Left kidney (tissue), 2 donors: Measurements from ENCODE around the gene STXBP5. TPM values are rescaled to one million over a fixed set of nuclear protein-coding genes. Genes with fewer than 3 reads are reported as not detected.

Experiments
- DNase-seq: peaks from one replicate; pipeline ENCODE4 v3.0.0-alpha.2; 2013
- polyA plus RNA-seq: library from polyadenylated mRNA; unstranded; fragments of 120-200 nt; gene quantifications from one replicate; pipeline ENCODE4 v1.2.1, GENCODE V29; 2013; ENCODE audit not compliant: insufficient read length

Gene STXBP5
- polyA plus RNA-seq, 1 donor, result 17.8 TPM

- DNase-seq, result no peak
These were observed 5.7 kb downstream of the STXBP5 start for GRCh38 chr6:147209762-147210449.

- DNase-seq, result no peak
These were observed 7.1 kb downstream of the STXBP5 start for GRCh38 chr6:147211349-147211748.

GRCh38 chr6:147211831-147212230, 7.6 kb downstream of the STXBP5 start:
- no peak for DNase-seq

- DNase-seq, result no peak
These were observed 8.4 kb downstream of the STXBP5 start for GRCh38 chr6:147212622-147213021.

GRCh38 chr6:147213772-147214171, 9.6 kb downstream of the STXBP5 start:
- DNase-seq, result no peak

GRCh38 chr6:147214248-147215227, 10.3 kb downstream of the STXBP5 start:
- no peak for DNase-seq

GRCh38 chr6:147216915-147217314, 12.7 kb downstream of the STXBP5 start:
- DNase-seq, result no peak

GRCh38 chr6:147217840-147218404, 13.7 kb downstream of the STXBP5 start:
- no peak for DNase-seq

- no peak for DNase-seq
These were observed 14.6 kb downstream of the STXBP5 start for GRCh38 chr6:147218797-147219196.

- DNase-seq, result no peak
These were observed 15.2 kb downstream of the STXBP5 start for GRCh38 chr6:147219463-147219862.

- no peak for DNase-seq
These were observed 16.1 kb downstream of the STXBP5 start for GRCh38 chr6:147220345-147220744.

- DNase-seq, result no peak
These were observed 17.5 kb downstream of the STXBP5 start for GRCh38 chr6:147221739-147222138.

GRCh38 chr6:147222160-147222838, 18.1 kb downstream of the STXBP5 start:
- no peak for DNase-seq

GRCh38 chr6:147223736-147224135, 19.5 kb downstream of the STXBP5 start:
- no peak for DNase-seq

- no peak for DNase-seq
These were observed 22.0 kb downstream of the STXBP5 start for GRCh38 chr6:147226163-147226724.

GRCh38 chr6:147226877-147227276, 22.7 kb downstream of the STXBP5 start:
- DNase-seq, result no peak

GRCh38 chr6:147227770-147228320, 23.6 kb downstream of the STXBP5 start:
- no peak for DNase-seq

- no peak for DNase-seq
These were observed 27.4 kb downstream of the STXBP5 start for GRCh38 chr6:147231589-147231988.

GRCh38 chr6:147234685-147235084, 30.5 kb downstream of the STXBP5 start:
- no peak for DNase-seq

GRCh38 chr6:147238164-147238563, 33.9 kb downstream of the STXBP5 start:
- no peak for DNase-seq

- no peak for DNase-seq
These were observed 34.7 kb downstream of the STXBP5 start for GRCh38 chr6:147238906-147239305.

GRCh38 chr6:147244832-147245231, 40.6 kb downstream of the STXBP5 start:
- no peak for DNase-seq
